ENCODE results near the gene PXDN. TPM values are rescaled to one million over a fixed set of nuclear protein-coding genes. Genes with fewer than 3 reads are reported as not detected.

PXDN gene
- total RNA-seq, 2 experiments from 2014 or later, result 0.05 TPM; not detected in 1

DNA sequence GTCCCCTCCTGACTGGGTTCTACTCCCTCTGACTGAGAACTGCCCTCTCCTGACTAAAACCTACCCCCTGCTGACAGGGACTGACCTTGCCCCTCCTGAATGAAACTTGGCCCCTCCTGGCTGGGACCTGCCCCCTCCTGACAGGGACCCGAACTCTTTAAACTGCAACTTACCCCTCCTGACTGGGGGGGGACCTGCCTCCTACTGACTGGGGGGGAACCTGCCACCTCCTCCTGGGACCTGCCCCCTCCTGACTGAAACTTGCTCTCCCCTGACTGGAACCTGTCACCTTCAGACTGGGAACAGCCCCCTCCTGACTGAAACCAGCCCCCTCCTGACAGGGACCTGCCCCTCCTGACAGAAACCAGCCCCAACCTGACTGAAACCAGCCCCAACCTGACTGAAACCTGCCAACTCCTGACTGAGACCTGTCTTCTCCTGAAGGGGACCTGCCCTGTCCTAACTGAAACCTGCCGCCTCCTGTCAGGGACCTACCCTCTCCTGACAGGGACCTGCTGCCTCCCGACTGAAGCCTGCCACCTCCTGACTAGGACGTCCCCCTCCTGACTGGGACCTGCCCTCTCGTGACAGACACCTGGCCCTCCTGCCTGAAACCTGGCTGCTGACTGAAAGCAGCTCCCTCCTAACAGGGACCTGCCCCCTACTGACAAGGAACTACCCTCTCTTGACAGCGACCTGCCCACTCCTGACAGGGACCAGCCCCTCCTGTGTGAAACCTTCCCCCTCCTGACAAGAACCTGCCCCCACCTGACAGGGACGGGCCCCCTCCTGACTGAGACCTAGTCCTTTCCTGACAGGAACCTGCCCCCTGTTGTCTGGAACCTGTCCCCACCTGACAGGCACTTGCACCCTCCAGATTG, 87.1 kb downstream of the PXDN start:
- Mint-ChIP-seq H3K27me3 (ENCODE audit: low read depth) (peaks cover 20% of the 10 kb centered on the region), H3K9me3 (no peaks in the 10 kb centered on the region), H3K4me1 (ENCODE audit: low read depth) (no peaks in the 10 kb centered on the region), H3K27ac (no peak overlapping the region), H3K4me3 (no peak overlapping the region), H3K36me3 (ENCODE audit: low read depth) (no peaks in the 10 kb centered on the region)
- intact Hi-C loops (cut with micrococcal nuclease), result no loop called here
- no peak for DNase-seq
- CTCF ChIA-PET, result no interaction called here

DNA sequence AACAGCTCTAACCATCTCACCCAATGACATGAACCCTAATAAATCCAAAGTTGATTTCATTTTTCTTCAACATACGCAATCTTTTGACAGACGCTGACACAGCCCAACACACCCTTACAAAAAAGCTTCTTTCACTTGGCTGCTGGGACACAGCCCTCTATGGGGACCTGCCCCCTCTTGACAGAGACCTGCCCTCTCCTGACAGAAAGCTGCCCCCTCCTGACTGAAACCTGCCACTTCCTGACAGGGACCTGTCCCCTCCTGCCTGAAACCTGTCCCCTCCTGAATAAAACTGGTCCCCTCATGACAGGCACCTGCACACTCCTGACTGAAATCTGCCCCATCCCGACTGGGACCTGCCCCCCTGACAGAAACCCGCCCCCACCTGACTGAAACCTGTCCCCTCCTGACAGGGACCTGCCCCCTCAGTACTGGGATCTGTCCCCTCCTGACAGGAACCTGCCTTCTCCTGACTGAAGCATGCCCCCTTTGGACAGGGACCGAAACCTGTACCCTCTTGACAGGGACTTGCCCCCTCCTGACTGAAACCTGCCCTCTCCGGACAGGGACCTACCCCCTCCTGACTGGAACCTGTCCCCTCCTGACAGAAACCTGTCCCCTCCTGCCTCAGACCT, 87.9 kb downstream of the PXDN start:
- no peak overlapping the region for H3K4me3 Mint-ChIP-seq
- H3K4me1 Mint-ChIP-seq (ENCODE audit: low read depth), result no peaks in the 10 kb centered on the region
- no peak overlapping the region for H3K27ac Mint-ChIP-seq
- DNase-seq, result no peak
- no peaks in the 10 kb centered on the region for H3K36me3 Mint-ChIP-seq (ENCODE audit: low read depth)
- intact Hi-C loops (cut with micrococcal nuclease), result no loop called here
- H3K27me3 Mint-ChIP-seq (ENCODE audit: low read depth), result peaks cover 20% of the 10 kb centered on the region
- CTCF ChIA-PET, result no interaction called here
- no peaks in the 10 kb centered on the region for H3K9me3 Mint-ChIP-seq

DNA sequence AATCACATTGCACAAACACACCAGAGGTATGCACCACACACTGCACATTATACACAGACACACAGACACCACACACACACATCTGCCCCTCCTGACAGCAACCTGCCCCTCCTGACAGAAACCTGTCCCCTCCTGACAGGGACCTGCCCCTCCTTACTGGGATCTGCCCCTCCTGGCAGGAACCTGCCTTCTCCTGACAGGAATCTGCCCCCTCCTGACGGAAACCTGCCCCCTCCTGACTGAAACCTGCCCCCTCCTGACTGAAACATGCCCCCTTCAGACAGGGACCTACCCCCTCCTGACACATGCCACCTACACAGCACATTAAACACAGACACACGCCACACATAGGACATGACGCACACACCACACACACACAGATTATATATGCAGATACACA, 88.9 kb downstream of the PXDN start:
- Mint-ChIP-seq H3K36me3 (ENCODE audit: low read depth) (no peaks in the 10 kb centered on the region), H3K4me1 (ENCODE audit: low read depth) (no peaks in the 10 kb centered on the region)
- CTCF ChIA-PET, result no interaction called here

DNA sequence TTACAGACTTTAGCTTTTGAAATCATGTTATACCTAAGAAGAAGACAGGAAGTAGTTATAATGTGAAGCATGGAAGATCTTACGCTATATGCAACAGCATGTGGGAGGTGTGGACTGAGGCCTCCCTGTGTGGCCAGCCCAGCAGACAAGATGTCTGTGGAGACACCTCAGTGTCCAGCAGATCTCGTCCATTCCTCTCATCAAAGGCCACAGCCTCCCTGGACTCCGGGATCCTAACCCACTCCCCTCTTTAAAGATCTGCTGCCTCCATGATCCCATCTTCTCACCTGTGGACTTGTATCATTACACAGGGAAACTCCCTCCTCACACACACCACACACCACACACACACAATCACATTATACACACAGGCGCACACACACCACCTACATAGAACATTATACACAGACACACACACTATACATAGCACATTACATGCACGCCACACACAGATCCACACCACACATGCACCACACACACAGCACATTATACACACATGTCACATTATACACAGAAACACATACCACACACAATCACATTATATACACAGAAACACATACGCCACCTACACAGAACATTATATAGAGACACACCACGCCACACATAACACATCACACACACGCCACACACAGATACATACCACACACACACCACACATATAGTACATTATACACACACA, 89.5 kb downstream of the PXDN start:
- H3K27me3 Mint-ChIP-seq (ENCODE audit: low read depth), result peaks cover 15% of the 10 kb centered on the region
- H3K4me1 Mint-ChIP-seq (ENCODE audit: low read depth), result no peaks in the 10 kb centered on the region
- CTCF ChIA-PET, result no interaction called here
- intact Hi-C loops (cut with micrococcal nuclease), result no loop called here
- DNase-seq, result no peak
- H3K4me3 Mint-ChIP-seq, result no peak overlapping the region
- H3K36me3 Mint-ChIP-seq (ENCODE audit: low read depth), result no peaks in the 10 kb centered on the region
- no peak overlapping the region for H3K27ac Mint-ChIP-seq
- no peaks in the 10 kb centered on the region for H3K9me3 Mint-ChIP-seq

More for the DNA sequence above, 88.9 kb downstream of the PXDN start:
- Mint-ChIP-seq H3K9me3 (no peaks in the 10 kb centered on the region), H3K4me3 (no peak overlapping the region), H3K27ac (no peak overlapping the region), H3K27me3 (ENCODE audit: low read depth) (peaks cover 15% of the 10 kb centered on the region)
- intact Hi-C loops (cut with micrococcal nuclease), result no loop called here
- DNase-seq, result no peak

DNA sequence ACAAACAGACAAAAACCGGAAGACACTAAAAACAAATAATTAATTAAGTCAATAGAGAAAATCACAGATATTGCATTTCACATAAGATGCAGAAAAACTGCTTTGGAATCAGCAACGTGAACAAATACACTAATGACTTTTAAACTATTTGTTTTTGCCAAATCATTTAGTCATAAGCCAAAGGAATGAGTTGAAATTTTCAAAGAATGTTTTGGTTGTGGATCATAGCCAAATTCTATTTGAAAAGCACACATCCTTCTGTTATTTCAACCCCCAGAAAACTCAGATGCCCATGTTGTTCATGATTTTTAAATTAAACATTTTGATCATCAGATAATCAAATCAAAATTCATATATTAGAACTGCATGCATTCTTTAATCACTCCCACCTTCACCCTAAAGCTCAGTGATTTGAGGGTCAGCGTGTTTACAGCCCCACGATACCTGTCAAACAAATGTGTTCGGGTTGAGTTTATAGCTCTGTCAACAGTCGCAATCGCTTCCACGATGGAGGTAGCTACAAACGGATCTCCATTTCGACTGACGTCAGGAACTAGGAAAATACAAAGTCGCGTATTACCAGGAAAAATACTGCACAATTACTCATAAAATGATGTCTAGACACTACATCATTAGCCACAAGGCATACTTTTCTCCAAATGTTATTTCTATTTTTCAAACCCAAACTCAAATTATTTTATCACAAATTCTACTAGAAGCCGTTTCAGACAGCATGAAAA, 90.2 kb downstream of the PXDN start:
- no peaks in the 10 kb centered on the region for H3K36me3 Mint-ChIP-seq (ENCODE audit: low read depth)
- CTCF ChIA-PET, result no interaction called here
- intact Hi-C loops (cut with micrococcal nuclease), result no loop called here

DNA sequence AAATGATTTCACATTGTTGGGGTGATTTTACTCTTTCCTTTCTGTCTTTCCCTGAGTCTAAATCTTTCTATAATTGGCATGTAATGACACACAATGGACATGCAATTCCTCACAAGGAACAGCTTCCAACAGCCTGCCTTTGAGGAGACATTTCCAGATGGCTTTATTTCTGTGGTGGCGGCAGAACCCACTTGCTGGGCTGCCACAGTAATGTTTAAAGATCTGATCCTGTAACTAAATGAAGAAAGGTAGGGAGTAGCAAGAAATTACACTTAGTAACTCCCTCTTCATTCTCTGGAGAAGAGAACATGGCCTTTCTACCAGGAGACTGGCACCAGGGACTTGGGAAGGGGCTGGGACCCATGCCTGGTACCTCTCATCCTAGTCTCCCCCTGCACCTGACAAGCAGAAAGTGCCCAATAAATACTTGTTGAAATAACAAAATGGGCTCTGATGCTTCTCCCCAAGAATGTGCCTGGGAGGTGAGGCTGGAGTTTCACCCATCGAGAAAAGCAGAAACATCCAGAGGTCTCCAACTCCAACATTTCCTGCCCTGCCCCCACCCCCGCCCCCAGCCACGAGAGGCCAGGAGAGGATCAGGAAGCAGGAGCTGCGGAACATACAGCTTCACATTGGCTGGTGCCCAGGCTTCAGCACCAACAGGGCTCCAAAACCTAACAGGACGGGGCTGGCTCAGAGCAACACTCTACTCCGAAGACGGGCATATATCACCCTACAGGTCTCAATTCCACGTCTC, 92.1 kb downstream of the PXDN start:
- Mint-ChIP-seq H3K4me1 (ENCODE audit: low read depth) (no peaks in the 10 kb centered on the region), H3K9me3 (no peaks in the 10 kb centered on the region), H3K36me3 (ENCODE audit: low read depth) (no peaks in the 10 kb centered on the region), H3K27me3 (ENCODE audit: low read depth) (peaks cover 2% of the 10 kb centered on the region), H3K4me3 (no peak overlapping the region), H3K27ac (no peak overlapping the region)
- intact Hi-C loops (cut with micrococcal nuclease), result no loop called here
- no peak for DNase-seq
- CTCF ChIA-PET, result no interaction called here

More for the DNA sequence above, 90.2 kb downstream of the PXDN start:
- Mint-ChIP-seq H3K4me3 (no peak overlapping the region), H3K27me3 (ENCODE audit: low read depth) (peaks cover 15% of the 10 kb centered on the region), H3K4me1 (ENCODE audit: low read depth) (no peaks in the 10 kb centered on the region), H3K27ac (no peak overlapping the region), H3K9me3 (no peaks in the 10 kb centered on the region)
- no peak for DNase-seq

DNA sequence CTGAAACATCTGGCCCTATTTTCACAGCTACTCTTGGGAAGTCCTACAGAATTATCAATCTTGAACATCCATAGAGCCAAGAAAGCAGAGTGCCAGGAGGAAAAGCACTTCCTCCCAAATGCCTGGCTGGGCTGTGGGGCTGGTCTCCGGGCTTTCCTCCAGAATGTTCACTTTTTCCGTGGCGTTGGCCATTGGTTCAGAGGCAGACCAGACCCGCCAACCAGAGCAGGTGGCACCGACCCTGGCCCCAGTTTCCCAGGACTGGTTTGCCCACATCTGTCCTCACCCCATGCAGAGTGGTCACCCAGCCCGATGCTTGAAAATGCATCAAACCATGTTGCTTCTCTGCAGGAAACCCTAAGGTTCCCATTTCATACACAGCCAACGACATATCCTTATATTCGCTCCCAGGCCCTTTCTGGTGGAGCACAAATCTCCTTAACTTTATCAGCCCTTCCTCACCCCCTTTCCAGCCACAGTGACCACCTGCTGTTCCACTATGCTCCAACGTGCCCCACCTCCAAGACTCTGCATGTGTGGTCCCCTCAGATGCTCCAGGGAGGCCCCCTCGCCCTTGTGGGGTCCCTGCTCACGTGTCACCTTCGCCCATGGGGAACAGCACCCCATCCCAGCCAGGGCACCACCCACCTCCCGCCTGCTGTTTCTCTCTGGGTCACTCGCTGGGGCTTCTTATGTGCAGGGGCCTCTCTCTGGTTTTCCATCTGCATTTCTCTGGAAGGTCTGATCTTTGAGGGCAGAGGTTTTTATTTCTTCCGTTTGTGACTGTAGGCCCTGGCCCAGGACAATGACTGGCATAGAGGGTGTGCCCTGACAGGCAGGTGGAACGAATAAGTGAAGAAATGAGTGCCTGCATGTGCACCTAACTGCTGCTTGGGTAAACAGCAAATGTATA, 92.9 kb downstream of the PXDN start:
- no peak overlapping the region for H3K4me3 Mint-ChIP-seq
- DNase-seq, result no peak
- intact Hi-C loops (cut with micrococcal nuclease), result no loop called here
- CTCF ChIA-PET, result no interaction called here
- H3K9me3 Mint-ChIP-seq, result no peaks in the 10 kb centered on the region
- no peaks in the 10 kb centered on the region for H3K27me3 Mint-ChIP-seq (ENCODE audit: low read depth)
- no peak overlapping the region for H3K27ac Mint-ChIP-seq
- H3K36me3 Mint-ChIP-seq (ENCODE audit: low read depth), result no peaks in the 10 kb centered on the region
- H3K4me1 Mint-ChIP-seq (ENCODE audit: low read depth), result no peaks in the 10 kb centered on the region

DNA sequence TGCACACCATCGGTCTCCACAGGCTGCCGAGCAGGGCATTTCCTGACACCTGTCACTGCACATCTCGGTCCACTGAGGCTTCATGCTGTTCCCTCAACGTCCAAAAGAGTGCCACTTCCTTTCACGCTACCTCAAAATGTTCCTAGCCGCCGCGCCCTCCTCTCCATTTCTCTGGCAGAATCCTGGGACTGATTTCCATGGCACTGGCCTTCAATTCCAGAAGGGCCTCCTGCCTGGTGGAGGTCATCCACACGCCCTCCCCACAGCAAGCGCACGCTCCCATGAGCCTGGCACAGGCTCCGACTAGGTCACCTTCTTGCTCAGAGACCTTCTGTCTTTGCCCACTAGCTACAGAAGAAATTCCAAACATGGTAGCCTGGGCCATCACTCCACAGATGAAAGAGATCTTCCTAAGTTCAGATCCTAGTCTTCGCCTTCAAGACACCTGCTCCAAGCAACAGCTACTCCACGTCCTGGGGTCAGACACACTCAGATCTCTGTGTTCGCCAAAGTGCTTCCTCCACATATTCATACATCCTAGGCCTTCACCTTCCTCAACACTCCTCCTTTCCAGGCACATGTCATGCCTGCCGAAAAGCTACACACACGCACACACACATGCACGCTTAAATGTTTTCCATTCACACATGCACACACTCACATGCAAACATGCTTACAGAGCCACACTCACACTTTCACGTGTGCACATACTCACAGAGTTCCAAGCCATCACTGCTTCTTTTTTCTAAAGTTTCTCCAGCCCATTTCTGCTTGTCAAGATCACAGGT, 94.0 kb downstream of the PXDN start:
- Mint-ChIP-seq H3K4me3 (no peak overlapping the region), H3K36me3 (ENCODE audit: low read depth) (no peaks in the 10 kb centered on the region), H3K27me3 (ENCODE audit: low read depth) (no peaks in the 10 kb centered on the region), H3K9me3 (no peaks in the 10 kb centered on the region), H3K4me1 (ENCODE audit: low read depth) (no peaks in the 10 kb centered on the region), H3K27ac (no peak overlapping the region)
- DNase-seq, result no peak
- intact Hi-C loops (cut with micrococcal nuclease), result no loop called here
- CTCF ChIA-PET, result no interaction called here

DNA sequence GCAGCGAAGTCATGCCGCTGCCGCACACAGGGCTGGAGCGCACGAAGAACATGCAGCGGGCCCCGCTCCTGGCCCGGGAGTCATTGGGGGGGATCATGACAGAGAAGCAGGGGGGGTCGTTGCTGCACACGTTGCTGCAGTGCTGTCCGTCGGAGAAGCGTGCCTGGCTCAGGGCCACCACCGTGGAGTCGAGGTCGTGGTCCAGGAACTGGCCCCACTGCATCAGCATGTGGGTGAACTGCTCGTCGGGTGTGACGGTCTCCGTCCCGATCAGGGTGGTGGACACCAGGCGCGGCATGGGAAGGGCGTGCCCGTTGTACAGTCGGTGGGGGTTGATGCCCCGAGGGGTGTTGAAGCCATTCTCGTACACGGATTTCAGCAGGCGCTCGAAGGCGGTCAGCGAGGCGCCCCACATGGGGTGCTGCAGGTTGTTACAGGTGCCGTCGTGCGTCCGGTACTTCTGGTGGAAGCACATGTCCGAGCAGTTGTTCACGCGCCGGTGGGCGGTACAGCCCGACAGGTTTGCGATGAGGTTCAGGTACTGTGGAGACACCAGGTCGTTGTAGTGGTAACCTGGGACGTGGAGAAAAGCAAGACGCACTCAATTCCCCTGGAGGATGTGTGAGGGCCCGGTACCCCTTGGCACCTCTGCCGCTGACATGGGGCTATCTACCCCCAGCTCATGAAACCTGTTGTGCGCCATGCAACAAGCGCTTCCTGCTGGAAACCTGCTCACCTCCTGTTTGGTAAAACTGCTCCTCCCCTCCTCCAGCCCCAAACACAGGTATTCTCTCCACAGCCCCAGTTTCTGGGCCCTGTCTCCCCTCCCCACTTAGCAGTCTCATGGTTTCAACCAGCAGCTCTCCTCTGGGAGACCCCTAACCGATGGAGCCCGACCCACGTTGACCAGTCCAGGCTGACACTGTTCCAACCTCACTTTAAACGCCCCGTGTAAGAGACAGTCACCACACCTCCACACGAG, 94.9 kb downstream of the PXDN start:
- H3K36me3 Mint-ChIP-seq (ENCODE audit: low read depth), result no peaks in the 10 kb centered on the region
- no peak for DNase-seq
- CTCF ChIA-PET, result no interaction called here
- H3K4me1 Mint-ChIP-seq (ENCODE audit: low read depth), result no peaks in the 10 kb centered on the region
- H3K4me3 Mint-ChIP-seq, result no peak overlapping the region
- H3K27me3 Mint-ChIP-seq (ENCODE audit: low read depth), result no peaks in the 10 kb centered on the region
- intact Hi-C loops (cut with micrococcal nuclease), result no loop called here
- no peaks in the 10 kb centered on the region for H3K9me3 Mint-ChIP-seq
- H3K27ac Mint-ChIP-seq, result no peak overlapping the region

All from activated naive CD4-positive, alpha-beta T cell treated with anti-CD3 and anti-CD28 coated beads for 36 hours (primary cell).